HG03575 (cell line): ENCODE data around the gene EVC.
"Not testable (repeated sequence)": the region's sequence is repeated elsewhere in the genome, so short reads cannot be mapped to it uniquely, and the experiment has no call there.

Experiments used
- ATAC-seq: cut with Tn5 transposase; IDR thresholded peaks from one replicate; pipeline ENCODE4 v1.9.1; 2021; ENCODE audit not compliant: unreplicated experiment, insufficient number of reproducible peaks, low FRiP score; ENCODE audit errors: extremely low read depth

The EVC gene

DNA sequence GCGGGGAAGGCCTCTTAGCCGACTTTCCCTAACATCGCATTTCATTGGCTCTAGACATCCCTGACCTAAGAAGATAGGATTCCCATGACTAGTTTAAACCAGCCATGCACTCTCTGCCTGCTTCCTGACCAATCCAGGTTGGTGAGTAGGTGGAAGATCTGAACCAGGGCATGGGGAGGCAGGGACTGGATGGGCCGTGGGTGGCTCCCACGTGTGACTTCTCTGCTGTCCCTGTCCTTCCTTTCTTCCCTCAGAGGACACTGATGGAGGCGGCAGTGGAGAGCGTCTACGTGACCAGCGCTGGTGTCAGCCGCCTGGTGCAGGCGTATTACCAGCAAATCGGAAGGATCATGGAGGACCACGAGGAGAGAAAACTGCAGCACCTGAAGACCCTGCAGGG lies 90.7 kb downstream of the EVC start:
- ATAC-seq: no peak

DNA sequence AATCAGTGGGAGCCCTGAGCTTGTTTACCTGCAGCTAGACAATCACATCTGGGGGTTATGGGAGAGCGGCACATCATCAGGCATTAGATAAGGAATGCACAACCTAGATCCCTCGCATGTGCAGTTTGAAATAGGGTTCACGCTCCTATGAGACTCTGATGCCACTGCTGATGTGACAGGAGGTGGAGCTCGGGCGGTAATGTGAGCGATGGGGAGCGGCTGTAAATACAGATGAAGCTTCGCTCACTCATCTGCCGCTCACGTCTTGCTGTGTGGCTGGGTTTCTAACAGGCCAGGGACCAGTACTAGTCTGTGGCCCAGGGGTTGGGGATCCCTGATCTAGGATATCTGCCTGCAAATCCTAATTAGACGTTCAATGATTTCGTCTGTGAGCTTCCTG lies 91.6 kb downstream of the EVC start:
- no peak for ATAC-seq

DNA sequence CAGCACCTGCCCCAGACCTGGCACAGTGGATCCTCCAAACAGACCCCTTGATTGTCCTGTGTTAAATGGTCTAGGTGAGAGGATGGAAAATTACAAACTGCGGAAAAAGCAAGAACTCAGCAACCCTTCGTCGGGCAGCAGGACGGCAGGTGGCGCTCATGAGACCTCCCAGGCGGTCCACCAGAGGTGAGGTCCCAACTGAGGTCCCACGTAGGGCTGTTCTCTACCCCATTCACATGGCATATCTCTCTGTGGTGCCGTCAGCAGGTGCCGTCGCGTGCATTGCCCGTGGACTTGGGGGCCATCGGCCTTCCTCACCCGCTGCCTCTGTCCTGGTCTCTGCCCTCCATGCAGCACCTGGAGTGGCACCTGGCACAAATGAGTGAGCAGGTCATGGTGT lies 93.7 kb downstream of the EVC start:
- no peak for ATAC-seq

DNA sequence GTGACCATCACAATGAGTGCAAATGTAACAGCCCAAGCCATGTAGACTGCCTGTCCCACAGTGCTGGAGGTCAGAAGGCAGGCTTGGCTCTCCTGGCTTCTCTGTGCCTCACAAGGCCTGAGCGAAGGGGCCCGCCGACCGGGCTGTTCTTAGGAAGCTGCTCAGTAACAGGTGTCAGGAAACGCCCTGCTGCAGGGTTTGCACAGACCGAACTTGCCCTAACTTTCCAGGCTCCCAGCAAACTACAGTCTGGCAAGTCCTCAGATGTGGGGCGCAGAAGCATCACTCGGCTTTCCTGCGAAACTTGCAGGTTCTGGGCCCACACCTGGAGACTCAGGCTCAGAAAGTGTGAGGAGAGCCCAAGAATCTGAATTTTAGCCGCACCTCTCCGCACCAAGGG lies 94.3 kb downstream of the EVC start:
- ATAC-seq: no peak

DNA sequence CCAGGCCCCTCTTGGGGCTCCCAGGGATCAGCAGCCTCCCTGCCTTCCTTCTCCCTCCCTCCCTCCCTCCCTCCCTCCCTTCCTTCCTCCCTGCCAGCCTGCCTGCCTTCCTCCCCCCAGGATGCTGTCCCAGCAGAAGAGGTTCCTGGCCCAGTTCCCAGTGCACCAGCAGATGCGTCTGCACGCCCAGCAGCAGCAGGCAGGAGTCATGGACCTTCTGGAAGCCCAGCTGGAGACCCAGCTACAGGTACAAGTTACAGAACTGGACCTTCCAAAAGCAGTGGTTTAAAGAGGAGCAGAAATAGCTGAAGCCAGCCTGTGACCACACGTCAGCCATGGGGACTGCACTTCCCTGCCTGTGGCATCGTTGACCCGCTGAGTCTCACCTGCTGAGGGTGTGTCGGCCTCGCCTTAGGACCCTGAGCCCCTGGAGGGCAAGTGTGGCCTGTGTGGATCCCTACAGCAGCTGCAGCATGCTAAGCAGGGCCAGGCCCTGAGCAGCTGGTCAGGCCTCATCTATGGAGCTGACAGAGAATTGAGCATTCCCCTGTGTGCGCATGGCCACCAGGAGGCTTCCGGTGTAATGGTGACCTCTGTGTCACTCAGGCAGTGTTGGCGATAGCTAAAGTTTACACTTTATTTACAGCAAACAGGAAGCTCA lies 97.2 kb downstream of the EVC start:
- ATAC-seq: no peak

DNA sequence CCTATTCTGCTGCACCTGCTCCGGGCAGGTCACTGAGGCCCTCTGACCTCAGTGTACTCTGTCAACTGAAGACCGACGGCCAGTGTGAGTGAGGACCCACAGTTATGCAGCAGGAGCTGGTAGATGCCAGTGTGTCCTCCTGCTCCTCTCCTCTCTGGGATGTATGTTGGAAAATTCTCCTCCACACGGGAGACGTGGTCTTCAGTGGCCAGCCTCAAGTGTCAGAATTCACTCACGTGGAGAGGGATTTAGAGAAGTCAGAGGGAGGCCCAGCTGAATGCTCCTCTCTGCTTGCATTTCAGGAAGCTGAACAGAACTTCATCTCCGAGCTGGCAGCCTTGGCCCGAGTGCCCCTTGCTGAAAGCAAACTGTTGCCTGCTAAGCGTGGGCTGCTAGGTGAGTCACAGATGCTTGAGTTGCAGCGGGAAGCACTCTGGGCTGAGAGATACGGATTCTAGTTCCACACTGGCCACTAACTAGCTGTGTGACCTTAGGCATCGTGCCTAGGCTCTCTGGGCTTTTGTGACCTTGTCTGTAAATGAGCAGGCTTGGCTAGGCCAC lies 98.3 kb downstream of the EVC start:
- no peak for ATAC-seq

DNA sequence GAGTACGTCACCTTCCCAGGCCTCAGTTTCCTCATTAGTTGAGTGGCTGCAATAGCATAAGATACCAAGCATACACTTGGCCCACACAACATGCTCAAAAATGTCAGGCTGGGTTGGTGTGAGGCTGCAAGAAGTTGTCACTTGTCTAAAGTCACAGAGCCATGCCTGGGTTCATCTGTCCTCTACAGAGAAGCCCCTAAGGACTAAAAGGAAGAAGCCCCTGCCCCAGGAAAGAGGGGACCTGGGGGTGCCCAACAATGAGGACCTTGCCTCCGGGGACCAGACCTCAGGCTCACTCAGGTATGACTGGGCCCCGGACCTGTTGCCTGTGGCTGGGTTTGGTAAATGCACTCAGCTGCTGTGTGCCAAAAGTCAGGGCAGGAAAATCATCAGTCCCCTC lies 99.2 kb downstream of the EVC start:
- no peak for ATAC-seq

DNA sequence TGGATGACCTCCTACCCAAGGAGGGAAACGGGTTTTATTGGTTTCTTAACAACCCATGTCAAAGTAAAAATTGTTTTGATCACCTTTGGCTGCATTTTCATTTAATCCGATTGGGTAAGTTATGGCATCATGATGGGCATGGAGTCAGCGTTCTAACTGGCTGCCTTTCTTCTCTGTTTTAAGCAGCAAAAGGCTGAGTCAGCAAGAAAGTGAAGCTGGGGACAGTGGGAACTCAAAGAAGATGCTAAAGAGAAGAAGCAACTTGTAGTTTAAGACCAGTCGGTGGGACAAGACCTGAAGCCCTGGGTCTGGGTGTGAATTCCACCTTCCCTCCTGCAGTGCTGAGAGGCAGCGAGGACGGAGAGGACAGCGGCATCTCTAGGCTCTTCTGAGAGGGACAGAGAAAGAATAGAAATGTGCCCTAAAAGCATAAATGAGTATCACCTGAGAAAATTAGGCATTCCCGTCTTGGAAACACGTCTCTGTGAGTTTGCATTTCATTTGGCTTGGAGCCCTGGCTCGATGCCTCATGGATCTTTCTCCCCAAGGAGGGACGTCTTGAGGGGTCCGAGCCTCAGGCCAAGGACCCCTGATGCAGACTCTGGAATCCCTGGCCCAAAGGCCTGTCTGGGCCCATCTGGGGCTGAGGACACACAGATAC lies 99.9 kb downstream of the EVC start:
- no peak for ATAC-seq

DNA sequence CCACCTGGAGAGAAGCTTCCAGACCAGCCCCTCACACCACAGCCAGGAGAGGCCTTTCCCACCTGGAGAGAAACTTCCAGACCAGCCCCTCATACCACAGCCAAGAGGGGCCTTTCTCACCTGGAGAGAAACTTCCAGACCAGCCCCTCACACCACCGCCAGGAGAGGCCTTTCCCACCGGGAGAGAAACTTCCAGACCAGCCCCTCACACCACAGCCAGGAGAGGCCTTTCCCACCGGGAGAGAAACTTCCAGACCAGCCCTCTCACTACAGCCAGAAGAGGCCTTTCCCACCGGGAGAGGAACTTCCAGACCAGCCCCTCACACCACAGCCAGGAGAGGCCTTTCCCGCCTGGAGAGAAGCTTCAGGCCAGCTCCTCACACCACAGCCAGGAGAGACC lies 101.1 kb downstream of the EVC start:
- not testable (repeated sequence) for ATAC-seq

DNA sequence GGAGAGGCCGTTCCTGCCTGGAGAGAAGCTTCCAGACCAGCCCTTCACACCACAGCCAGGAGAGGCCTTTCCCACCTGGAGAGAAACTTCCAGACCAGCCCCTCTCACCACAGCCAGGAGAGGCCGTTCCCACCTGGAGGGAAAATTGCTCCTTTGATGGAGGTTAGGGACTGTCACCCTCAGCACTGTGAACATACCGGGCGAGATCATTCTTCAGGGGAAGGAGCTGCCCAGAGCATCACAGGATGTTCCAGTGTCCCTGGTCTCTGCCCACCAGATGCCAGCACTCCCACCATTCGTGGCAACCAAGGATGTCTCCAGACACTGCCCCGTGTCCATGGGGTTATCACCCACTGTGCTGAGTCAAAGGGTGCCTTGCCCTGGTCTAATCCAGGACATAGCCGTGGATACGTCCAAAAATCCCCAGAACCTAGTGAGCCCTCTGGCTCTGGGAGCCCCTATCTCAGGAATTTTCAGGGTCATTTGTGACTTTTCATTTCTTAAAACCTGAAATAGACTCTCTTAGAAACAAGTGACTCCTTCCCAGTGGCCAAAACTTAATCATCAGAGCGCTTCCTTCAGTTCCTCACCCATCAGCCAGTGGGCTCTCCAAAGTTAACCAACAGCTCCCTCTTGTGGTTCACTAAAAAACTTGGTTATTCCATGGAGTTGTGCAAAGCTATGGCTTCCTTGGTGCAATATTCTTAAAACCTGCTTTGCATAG lies 101.7 kb downstream of the EVC start:
- ATAC-seq: no peak

DNA sequence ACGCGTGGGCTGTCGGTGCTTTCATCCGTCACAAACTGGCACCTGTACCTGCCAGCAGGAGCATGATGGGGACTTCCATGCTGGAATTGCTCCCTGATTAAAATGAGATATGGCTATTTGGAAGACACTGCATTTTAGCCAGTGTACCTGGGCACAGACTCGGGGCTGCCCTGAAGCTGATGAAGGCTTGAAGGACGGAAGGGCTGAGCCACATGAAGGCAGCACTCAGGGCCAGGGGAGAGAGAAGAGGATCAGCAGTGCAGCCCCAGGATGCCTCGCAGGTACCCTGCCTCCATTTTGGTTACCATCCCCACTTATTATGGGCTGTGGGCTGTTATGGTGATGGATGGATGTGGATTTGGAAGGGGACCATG lies 102.9 kb downstream of the EVC start:
- ATAC-seq: no peak

DNA sequence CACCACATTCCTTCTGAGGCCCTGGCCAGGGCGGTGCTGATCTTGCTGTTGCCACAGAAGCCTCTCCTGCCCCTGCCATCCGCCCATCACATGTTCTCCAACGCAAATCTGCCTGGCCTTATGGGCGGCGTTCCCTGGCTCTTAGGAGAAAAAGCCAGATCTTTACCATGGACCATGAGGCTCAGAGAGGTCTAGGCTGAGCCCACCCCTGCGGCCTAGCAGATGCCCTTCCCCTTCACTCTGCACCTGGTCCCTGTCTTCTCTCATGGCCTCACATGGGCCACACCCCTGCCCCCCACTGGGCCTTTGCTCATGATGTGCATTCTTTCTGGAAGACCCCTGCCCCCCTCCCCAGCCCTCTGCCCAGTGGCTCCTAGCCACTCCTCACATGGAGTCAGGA lies 103.4 kb downstream of the EVC start:
- ATAC-seq: no peak

DNA sequence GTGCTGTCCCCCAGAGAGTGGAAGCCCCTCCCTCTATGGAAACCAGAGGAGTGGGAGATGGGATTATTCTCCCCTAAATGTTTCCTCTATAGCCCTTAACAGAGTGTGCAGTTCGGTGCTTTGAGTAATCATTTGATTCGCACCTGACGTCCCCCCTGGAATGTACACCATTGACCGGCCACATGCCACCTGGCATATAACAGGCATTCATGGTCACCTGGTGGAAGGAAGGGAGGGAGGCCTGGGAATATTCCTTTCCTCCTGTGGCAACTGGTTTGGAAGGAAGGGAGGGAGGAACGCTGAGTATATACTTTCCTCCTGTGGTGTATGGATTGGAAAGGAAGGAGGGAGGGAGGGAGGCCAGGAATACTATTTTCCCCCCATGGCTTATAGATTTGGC lies 104.6 kb downstream of the EVC start:
- no peak for ATAC-seq

DNA sequence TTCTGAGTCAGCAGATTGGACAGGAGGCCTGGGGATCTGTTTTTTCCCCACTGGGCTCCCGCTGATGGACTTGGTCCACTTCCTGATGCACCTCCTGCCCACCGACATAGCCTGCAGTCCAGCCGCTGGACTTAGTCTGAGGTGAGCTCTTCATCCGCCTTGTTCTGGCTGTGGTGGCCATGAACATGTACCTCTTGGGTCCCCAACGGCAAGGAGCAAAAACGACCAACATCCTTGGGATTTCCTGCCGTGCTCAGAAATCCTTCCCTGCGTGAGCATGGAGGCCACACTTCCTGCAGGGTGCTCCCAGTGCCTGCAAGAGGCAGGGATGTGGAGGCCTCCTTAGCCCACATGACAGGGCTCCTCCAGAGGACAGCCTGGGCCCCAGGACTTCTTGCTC lies 105.1 kb downstream of the EVC start:
- no peak for ATAC-seq

DNA sequence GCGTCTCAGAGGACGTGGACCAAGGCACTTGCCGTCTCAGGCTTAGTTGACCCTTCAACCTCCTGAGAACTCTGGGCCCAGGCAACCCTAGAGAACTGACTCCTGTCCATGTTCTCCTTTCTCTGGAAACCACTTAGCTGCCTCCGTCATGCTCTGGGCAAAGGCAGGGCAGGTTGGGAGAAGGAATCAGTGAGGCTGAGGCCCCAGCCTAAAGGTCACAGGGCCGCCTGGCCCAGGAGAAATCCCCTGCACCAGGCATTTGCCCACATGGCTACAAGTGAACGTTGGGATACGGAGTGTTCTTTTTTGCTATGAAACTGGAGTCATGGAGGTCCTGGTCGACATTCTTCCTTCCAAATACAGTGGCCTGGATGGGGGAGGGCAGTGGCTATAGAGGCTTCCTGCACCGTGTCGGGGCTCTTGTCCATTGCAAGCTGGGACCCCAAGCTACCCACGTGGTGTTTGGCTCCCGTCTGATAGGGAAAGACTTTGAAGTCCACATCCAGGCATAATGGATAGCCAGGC lies 105.9 kb downstream of the EVC start:
- no peak for ATAC-seq

DNA sequence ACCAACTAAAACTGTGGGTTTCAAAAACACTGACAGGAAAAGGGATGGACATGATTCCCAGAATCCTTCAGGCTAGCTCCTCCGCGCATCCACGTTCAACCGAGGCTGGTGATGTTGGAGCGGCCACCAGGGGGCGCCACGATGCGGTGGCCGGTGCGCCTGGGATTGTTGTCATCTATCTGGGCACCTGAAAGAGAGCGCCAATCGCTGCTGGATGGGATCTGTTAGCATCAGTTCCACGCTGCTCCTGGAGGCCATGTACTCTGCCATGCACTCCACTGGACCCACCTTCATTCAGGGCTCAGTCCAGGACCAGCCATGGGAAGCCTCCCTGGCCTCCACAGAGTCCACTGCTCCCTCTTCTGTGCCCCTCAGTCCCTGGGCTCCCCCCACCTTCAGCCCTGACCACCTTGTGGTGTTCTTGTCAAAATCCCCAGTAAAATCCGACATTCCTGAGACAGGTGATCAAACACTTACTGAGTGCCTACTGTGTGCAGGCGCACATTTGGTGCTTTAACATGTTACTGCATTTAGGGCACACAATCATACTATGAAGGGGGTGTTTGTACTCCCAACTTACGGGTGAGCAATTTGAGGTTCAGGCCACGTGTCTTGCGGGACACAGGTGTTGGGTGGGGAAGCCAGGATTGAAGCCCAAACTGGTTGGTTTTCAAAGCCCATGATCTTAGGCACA lies 110.8 kb downstream of the EVC start:
- ATAC-seq: no peak

DNA sequence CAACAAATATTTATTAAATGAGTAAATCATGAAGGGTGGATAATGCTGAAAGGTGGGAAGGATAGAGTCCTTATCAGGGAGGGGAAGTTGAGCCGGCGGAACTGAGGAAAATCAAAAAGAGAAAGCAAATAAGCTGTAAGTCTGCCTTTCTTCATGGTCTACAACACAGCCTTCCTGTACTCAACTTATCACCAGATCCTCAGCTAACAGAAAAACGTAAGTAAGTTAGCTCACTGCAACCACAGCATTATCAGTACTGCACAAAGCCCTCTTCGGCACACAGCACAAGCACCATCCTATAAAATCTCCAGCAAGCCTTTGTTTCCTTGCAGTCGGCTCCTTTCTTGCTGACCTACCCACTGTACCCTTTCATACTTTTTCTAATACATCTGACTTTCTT lies 111.6 kb downstream of the EVC start:
- no peak for ATAC-seq

DNA sequence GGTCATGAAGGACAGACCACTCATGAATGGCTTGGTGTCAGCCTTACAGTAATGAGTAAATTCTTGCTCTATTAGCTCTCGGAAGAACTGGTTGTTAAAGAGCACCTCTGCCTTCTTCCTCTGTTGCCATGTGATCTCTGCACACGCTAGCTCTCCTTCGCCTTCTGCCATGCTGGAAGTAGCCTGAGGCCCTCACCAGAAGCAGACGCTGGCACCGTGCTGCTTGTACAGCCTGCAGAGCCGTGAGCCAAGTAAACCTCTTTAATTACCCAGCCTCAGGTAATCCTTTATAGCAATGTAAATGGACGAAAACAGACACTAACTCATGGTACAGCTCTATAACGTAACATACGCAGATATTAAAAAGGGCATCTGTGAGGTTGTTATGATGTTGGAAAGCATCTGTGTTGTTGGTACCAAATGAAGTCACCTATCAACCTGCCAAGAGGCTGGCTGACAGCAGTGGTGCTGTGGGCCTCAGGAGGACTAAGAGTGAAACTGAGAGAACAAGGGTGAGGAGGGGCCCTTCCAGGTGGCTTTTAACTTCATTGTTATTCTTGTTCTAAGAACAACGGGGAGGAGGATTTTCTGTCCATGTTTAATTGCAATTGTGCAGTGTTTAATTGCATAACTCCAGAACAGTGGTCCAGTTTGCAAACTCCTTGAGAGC lies 112.7 kb downstream of the EVC start:
- no peak for ATAC-seq

DNA sequence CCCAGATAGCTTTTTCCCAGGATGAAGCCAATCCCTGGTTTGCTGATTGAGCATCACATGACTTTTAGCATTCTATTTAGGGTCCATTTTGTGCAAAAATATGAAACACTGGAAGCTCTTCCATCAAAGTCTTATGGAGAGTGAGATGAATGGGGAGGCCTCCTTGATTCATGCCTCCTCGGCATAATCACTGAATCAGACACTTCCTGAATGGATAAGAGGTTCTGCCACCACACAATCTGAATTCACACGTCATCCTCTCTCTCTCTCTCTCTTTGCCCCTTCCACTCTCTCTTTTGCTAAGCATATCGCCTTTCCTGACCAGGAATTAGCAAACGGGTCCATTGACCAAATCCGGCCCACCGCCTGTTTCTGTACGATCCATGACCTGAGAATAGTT lies 113.2 kb downstream of the EVC start:
- ATAC-seq: no peak
